Measurements from ENCODE around the gene ATG4A.

DNA sequence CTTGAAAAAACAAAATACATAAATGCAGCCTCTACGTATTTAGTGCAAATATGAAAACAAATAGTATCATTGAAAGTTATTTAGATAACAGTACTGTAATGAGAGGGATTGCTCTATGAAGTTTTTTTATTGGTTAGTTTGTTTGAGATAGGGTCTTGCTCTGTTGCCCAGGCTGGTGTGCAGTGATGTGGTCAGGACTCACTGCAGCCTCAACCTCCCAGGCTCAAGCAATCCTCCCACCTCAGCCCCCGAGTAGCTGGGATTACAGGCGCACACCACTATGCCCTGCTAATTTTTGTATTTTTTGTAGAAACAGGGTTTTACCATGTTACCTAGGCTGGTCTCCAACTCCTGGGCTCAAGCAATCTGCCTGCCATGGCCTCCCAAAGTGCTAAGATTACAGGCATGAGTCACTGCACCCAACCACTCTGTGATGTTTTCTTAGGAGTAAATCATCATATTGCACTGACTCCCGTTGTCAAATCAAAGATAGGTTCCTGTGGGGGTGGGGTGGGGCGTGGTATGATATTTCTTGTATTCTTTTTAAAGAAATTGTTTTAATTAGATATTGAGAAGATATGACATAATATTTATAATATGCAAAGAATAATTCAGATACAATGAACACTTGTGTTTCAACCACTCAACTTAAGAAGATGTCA is 75.8 kb downstream of the ATG4A start:
- no peak for TF ChIP-seq CTCF (IDR thresholded peaks at IDR 0.05)
- TF ChIP-seq, protein P1, sequence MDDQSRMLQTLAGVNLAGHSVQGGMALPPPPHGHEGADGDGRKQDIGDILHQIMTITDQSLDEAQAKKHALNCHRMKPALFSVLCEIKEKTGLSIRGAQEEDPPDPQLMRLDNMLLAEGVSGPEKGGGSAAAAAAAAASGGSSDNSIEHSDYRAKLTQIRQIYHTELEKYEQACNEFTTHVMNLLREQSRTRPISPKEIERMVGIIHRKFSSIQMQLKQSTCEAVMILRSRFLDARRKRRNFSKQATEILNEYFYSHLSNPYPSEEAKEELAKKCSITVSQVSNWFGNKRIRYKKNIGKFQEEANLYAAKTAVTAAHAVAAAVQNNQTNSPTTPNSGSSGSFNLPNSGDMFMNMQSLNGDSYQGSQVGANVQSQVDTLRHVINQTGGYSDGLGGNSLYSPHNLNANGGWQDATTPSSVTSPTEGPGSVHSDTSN (IDR thresholded peaks at IDR 0.05) = no peak
- TF ChIP-seq, protein P2, sequence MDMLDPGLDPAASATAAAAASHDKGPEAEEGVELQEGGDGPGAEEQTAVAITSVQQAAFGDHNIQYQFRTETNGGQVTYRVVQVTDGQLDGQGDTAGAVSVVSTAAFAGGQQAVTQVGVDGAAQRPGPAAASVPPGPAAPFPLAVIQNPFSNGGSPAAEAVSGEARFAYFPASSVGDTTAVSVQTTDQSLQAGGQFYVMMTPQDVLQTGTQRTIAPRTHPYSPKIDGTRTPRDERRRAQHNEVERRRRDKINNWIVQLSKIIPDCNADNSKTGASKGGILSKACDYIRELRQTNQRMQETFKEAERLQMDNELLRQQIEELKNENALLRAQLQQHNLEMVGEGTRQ (IDR thresholded peaks at IDR 0.05; ENCODE audit: borderline replicate concordance, low read depth, low read length) = no peak
- TF ChIP-seq, protein P3, sequence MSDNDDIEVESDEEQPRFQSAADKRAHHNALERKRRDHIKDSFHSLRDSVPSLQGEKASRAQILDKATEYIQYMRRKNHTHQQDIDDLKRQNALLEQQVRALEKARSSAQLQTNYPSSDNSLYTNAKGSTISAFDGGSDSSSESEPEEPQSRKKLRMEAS (IDR thresholded peaks at IDR 0.05; ENCODE audit: low read depth) = no peak
- TF ChIP-seq SIN3A (IDR thresholded peaks at IDR 0.05; ENCODE audit: borderline replicate concordance, low read depth, low read length) = no peak
- no peak for TF ChIP-seq EZH2phosphoT487 (IDR thresholded peaks at IDR 0.05; ENCODE audit: borderline replicate concordance, low read depth)
- TF ChIP-seq RXRA (IDR thresholded peaks at IDR 0.05; ENCODE audit: borderline replicate concordance, low read depth) = no peak
- no peak for TF ChIP-seq EP300 (IDR thresholded peaks at IDR 0.05; ENCODE audit: borderline replicate concordance in 1 of 2, low read depth in 1 of 2, low read length in 1 of 2)
- no peak for TF ChIP-seq TAF1 (IDR thresholded peaks at IDR 0.05; ENCODE audit: borderline replicate concordance, low read depth, low read length)
- no peak for TF ChIP-seq RFX5 (IDR thresholded peaks at IDR 0.05; ENCODE audit: low read length)
- no peak for TF ChIP-seq USF1 (IDR thresholded peaks at IDR 0.05; ENCODE audit: borderline replicate concordance, low read depth)
- TF ChIP-seq GABPA (IDR thresholded peaks at IDR 0.05; ENCODE audit: low read depth) = no peak
- TF ChIP-seq POLR2AphosphoS5 (IDR thresholded peaks at IDR 0.05; ENCODE audit: low read depth, low read length) = no peak
